Measurements from ENCODE around the gene SYNPO.

Gene SYNPO

GRCh38 chr5:150598006-150598405 is 42.5 kb upstream of the SYNPO start:
- no peak overlapping the region for H3K27ac ChIP-seq
- TF ChIP-seq ZFX (IDR thresholded peaks at IDR 0.05) (no peak), CTCF (conservative IDR thresholded peaks at IDR 0.05) (no peak)

GRCh38 chr5:150598821-150599273 is 41.6 kb upstream of the SYNPO start:
- H3K27ac ChIP-seq, result no peak overlapping the region
- no peak for TF ChIP-seq CTCF (conservative IDR thresholded peaks at IDR 0.05)
- TF ChIP-seq ZFX (IDR thresholded peaks at IDR 0.05), result no peak

- TF ChIP-seq ZFX (IDR thresholded peaks at IDR 0.05), result no peak
- TF ChIP-seq CTCF (conservative IDR thresholded peaks at IDR 0.05), result no peak
- no peak overlapping the region for H3K27ac ChIP-seq
Measured at GRCh38 chr5:150599281-150599680, 41.2 kb upstream of the SYNPO start.

- no peak overlapping the region for H3K27ac ChIP-seq
- TF ChIP-seq ZFX (IDR thresholded peaks at IDR 0.05), result no peak
- no peak for TF ChIP-seq CTCF (conservative IDR thresholded peaks at IDR 0.05)
Measured at GRCh38 chr5:150599917-150600511, 40.4 kb upstream of the SYNPO start.

GRCh38 chr5:150600616-150601490 is 39.6 kb upstream of the SYNPO start:
- TF ChIP-seq CTCF (conservative IDR thresholded peaks at IDR 0.05), result no peak
- TF ChIP-seq ZFX (IDR thresholded peaks at IDR 0.05), result no peak
- H3K27ac ChIP-seq, result no peak overlapping the region

GRCh38 chr5:150601491-150602345 is 38.7 kb upstream of the SYNPO start:
- H3K27ac ChIP-seq, result no peak overlapping the region
- TF ChIP-seq ZFX (IDR thresholded peaks at IDR 0.05) (no peak), CTCF (conservative IDR thresholded peaks at IDR 0.05) (no peak)
